Right lobe of liver (tissue), 6 donors: ENCODE data around the gene NAB2. TPM values are rescaled to one million over a fixed set of nuclear protein-coding genes. Genes with fewer than 3 reads are reported as not detected.

Source experiments
- ATAC-seq, 4 donors: fragments of 200-7000 bp; cut with Tn5 transposase; one replicate each; pipeline ENCODE4 v1.9.1; 2020; ENCODE audit warnings: mild to moderate bottlenecking in 4 of 4, moderate library complexity in 4 of 4
- DNase-seq, 3 donors: peaks; one replicate each; pipeline ENCODE4 v3.0.0-alpha.2; 2020
- H3K27ac ChIP-seq, 3 donors: fragments of 200-600 bp; one replicate each; pipeline ENCODE4 v1.8.0; 2022
- H3K27me3 ChIP-seq, 2 donors: fragments of 200-600 bp; one replicate each; pipeline ENCODE4 v1.8.0; 2022
- H3K36me3 ChIP-seq, 4 donors: fragments of 200-600 bp; sonication (generic) in 1 of 4; one replicate each; pipeline versions ENCODE4 v1.5.1 to v1.8.0; 2017 to 2022; ENCODE audit warnings: control low read depth in 1 of 4
- H3K4me1 ChIP-seq, 4 donors: fragments of 200-600 bp; sonication (generic) in 1 of 4; one replicate each; pipeline versions ENCODE4 v1.5.1 to v1.8.0; 2017 to 2022; ENCODE audit warnings: control low read depth in 1 of 4
- H3K4me3 ChIP-seq, 3 donors: fragments of 200-600 bp; one replicate each; pipeline ENCODE4 v1.8.0; 2022
- H3K9me3 ChIP-seq, 4 donors: fragments of 200-600 bp; sonication (generic) in 1 of 4; one replicate each; pipeline versions ENCODE4 v1.5.1 to v1.8.0; 2017 to 2022; ENCODE audit warnings: control low read depth in 1 of 4
- CTCF ChIP-seq, 4 donors: fragments of 200-600 bp in 3 of 4; fragments of 450-650 bp in 1 of 4; IDR thresholded peaks; one replicate each; pipeline versions ENCODE4 v1.5.1 to v1.8.0; 2016 to 2022; ENCODE audit warnings: antibody characterized with exemption in 4 of 4, mild to moderate bottlenecking in 2 of 4
- POLR2A ChIP-seq: fragments of 450-650 bp; IDR thresholded peaks from one replicate; pipeline ENCODE4 v1.6.1; 2017; ENCODE audit warnings: antibody characterized with exemption, mild to moderate bottlenecking
- WGBS: methylation state at CpG from one replicate; pipeline ENCODE4 v1.1.6; 2018; ENCODE audit warnings: low coverage, low lambda C conversion rate; ENCODE audit not compliant: insufficient coverage; ENCODE audit errors: missing lambda C conversion rate; 5-methylcytosine and 5-hydroxymethylcytosine counted together
- intact Hi-C, 2 donors: fragments of 100-400 bp; cut with DNase I; formaldehyde crosslinking; loops; one replicate each; pipeline versions ENCODE4 v1.11.2 to v1.14.1; 2022
- total RNA-seq, 6 experiments: library from RNA; depleted of rRNA in 2 of 6; stranded (reverse); fragments of >200 nt in 2 of 6; fragmentation: NEBNext Ultra II Directional in 3 of 6; extraction: Animal tissue kit (Norgen Biotek cat#: 25700) in 3 of 6; gene quantifications; one replicate each; pipeline versions ENCODE4 v1.1.0 to v1.2.4, GENCODE V29; 2016 to 2023
- donor health status: DM: no; HTN: yes; CAD: no.
- donor health status: DM: no; HTN: no; CAD: no.
- donor health status: DM: no; HTN: no; CAD: no.
- donor health status: DM: no; HTN: yes; CAD: no.
- donor health status: DM: no; HTN: yes; CAD: no.

Gene NAB2
- total RNA-seq, 6 experiments from 2014 or later, result 6.1 to 13.1 (median 8.9) TPM

- 80% methylated on average over 3 of the region's 3 CpGs for WGBS
- no peak for DNase-seq
- intact Hi-C loops, result loop anchor here in 1 of 2 donors (5.0 kb wide), 1 partner anchor 39 kb away; the partner anchor contains the start of gene TAC3
- H3K36me3 ChIP-seq, result peaks cover 0 to 7% (median 2%) of the 10 kb centered on the region in 4 donors
- ATAC-seq, result no peak
- H3K27me3 ChIP-seq, result no peaks in the 10 kb centered on the region
- no peak overlapping the region for H3K27ac ChIP-seq
- H3K9me3 ChIP-seq, result no peaks in the 10 kb centered on the region
- no peak for TF ChIP-seq CTCF (IDR thresholded peaks at IDR 0.05)
- no peak for TF ChIP-seq POLR2A
- H3K4me3 ChIP-seq, result no peak overlapping the region
- H3K4me1 ChIP-seq, result no peaks in the 10 kb centered on the region
These were observed 33.1 kb upstream of the NAB2 start for GRCh38 chr12:57055824-57056223.

- 85% methylated on average over 6 of the region's 6 CpGs for WGBS
- H3K9me3 ChIP-seq, result no peaks in the 10 kb centered on the region
- DNase-seq (no peak), ATAC-seq (no peak)
- H3K36me3 ChIP-seq, result peaks cover 0 to 7% (median 2%) of the 10 kb centered on the region in 4 donors
- H3K27me3 ChIP-seq, result no peaks in the 10 kb centered on the region
- no peak overlapping the region for H3K4me3 ChIP-seq
- no peaks in the 10 kb centered on the region for H3K4me1 ChIP-seq
- TF ChIP-seq CTCF (IDR thresholded peaks at IDR 0.05) (no peak), POLR2A (no peak)
- intact Hi-C loops, result loop anchor here in 1 of 2 donors (5.0 kb wide), 1 partner anchor 40 kb away; the partner anchor contains the start of gene TAC3
- H3K27ac ChIP-seq, result no peak overlapping the region
These were observed 31.7 kb upstream of the NAB2 start for GRCh38 chr12:57057067-57057751.

DNA sequence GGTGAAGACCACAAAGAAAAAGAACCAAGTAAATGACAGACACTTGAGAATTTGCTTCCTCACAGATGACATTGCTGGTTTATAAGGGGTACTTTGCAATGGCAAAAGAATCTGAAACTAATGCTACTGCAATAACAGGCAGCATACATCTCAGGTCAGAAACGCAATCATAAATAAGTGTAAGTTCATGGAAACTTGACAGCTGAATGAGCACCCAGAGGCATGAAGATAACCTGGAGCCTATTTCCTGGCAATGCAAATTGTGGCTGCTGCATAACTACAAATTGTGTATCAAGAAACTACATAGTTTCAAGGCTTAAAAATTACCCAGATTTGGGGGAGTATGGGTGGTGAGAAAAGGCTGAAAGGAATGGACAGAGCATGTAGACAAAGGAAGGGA, 30.5 kb upstream of the NAB2 start:
- Histone ChIP-seq H3K27me3 (no peaks in the 10 kb centered on the region), H3K36me3 (peaks cover 0 to 7% (median 2%) of the 10 kb centered on the region in 4 donors), H3K4me3 (no peak overlapping the region), H3K9me3 (no peaks in the 10 kb centered on the region), H3K4me1 (no peaks in the 10 kb centered on the region), H3K27ac (no peak overlapping the region)
- DNase-seq (no peak), ATAC-seq (no peak)
- TF ChIP-seq POLR2A, result no peak
- no peak for TF ChIP-seq CTCF (IDR thresholded peaks at IDR 0.05)
- intact Hi-C loops, result loop anchor here in 1 of 2 donors (5.0 kb wide), 1 partner anchor 41 kb away; the partner anchor contains the start of gene TAC3
- WGBS, result 85% methylated on average over 1 of the region's 1 CpG

DNA sequence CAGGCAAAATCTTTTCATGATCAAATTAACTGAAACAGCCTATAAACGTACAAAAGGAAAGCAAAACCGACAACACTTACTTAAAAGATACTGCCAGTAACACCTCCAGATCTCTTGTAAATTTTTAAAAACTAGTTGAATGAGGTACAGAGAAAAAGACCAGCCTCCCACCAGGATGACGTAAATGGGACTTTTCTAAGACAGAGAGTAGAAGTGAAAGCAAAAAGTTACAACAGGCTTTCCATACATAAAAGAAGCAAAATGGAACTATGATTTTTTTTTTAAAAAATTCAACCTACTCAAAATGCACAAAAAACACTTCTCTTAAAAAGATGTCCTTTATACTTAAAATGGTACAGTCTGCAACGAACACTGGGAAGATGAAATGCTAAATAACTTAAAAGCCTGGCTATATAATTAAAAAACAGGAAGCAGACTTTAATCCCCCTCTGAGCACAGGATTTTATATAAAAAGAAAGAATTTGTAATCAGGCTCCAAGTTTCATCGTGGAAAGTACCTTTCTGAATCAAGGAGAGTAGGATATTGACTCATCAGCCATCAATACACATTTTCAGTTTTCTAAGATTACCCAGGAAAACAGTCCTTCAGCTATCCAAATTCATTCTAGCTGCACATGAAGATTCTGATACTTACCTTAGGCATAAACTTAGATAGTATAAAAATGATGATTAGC, 24.8 kb upstream of the NAB2 start:
- ATAC-seq (peak in 2 of 4 donors; percentile 10 to 53), DNase-seq (no peak)
- Histone ChIP-seq H3K36me3 (peaks cover 0 to 7% (median 2%) of the 10 kb centered on the region in 4 donors), H3K9me3 (no peaks in the 10 kb centered on the region), H3K4me3 (no peak overlapping the region), H3K4me1 (no peaks in the 10 kb centered on the region), H3K27ac (no peak overlapping the region), H3K27me3 (no peaks in the 10 kb centered on the region)
- WGBS, result 49% methylated on average over 5 of the region's 5 CpGs
- TF ChIP-seq POLR2A (no peak), CTCF (IDR thresholded peaks at IDR 0.05) (no peak)
- intact Hi-C loops, result no loop called here
